Pons (tissue), 1 donor: Measurements from ENCODE around the gene CEACAM21.

Experiments used
- DNase-seq: peaks from one replicate; pipeline ENCODE4 v3.0.0-alpha.2; 2016; ENCODE audit warnings: low spot score

Gene CEACAM21

DNA sequence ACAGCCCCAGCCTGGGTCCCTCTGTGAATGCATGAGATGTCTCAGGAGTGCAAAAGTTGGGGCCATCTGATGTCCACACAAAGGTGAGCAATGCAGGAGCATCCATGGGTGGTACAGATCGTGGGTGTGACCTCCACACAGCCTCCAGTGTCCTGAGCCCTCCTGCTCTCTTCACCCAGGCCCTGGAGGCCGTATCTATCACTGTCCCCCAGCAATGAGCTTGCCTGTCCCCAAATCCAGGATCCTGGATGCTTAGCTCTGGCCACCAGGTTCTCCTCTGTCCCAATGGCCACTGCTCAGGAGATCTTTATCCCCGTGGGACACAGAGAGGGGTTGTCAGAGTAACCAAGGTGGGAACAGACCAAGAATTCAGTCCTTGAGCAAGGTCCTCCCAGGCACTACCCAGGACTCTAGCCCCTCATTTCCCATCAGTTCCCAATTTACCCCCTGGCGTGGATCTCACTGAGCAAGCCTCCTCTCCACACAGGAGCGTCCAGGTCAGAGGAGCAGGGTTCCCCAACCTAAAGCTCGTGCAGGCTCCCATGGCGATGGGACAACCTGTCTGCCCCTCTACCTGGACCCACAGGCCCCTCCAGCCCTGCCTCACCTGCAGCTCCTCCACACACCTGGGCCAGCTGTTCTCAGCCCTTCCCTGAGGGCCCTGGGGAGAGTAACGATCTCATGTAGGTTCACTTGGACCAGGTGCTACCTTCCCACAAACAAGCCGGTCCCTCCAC is 11.3 kb downstream of the CEACAM21 start:
- DNase-seq = no peak

DNA sequence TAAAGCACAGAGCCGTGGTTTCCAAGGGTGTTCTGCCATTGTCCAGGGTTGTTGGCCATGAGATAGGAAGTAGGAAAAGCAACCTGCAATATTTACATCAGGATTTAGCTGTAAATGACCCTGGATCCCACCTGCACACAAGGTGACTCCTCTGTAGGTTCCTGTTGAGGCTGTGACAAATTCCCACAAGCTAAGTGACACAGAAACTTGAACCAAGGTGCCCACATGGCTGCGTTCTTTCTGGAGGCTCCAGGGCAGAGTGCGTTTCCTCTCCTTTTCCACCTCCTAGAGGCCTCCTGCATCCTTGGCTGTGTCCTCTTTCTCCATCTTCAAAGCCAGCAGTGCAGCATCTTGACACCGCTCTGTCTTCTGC is 11.9 kb downstream of the CEACAM21 start:
- no peak for DNase-seq

DNA sequence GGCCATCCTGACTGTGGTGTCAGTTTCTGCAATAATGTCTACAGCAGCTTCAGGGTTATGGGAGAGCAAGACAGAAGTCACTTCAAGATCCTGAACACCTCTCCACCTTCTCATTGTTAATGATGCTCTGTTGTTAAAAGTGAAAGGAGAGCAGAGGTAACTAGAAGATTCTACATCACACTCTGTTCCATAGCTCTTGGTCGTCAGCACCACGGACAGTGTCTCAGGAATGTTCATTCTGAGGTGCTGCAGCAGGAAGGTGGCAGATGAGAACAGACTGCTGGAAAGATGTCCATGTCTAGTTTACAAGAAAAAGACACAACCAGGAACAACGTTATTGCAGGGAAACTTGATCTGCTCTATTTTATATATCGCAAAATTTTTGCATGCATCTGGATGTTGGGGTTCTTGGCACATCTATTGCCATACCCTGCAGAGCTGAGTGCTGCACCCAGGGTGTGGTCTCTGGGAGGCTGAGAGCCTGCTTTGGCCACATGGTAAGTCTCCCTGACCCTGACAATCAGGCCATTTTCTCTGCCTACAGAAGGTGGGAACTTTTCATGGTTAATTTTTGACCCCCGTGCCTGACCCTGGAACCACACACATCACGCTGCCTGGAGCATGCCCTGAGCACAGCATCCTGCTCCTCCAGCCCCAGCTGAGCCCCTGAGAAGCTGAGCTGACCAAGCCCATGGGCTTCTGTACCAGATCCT is 12.7 kb downstream of the CEACAM21 start:
- no peak for DNase-seq

DNA sequence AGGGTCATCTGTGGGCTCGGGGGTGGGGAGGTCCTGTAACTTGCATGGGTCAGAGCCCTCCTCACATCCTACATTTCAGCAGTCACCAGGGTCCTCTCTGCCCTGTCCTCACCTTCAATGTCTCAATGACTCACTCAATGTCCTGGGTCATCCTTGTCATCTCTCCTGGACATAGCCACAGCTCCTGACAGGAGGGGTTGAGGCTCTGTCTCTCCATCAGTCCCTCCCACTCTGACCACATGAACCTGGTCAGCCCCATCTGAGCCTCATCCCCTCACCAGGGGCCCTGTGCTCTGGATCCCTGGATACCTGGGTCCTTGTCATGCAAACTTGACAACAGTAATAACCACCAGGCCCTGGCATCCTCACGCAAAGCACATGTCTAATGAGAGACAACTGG is 13.4 kb downstream of the CEACAM21 start:
- no peak for DNase-seq

DNA sequence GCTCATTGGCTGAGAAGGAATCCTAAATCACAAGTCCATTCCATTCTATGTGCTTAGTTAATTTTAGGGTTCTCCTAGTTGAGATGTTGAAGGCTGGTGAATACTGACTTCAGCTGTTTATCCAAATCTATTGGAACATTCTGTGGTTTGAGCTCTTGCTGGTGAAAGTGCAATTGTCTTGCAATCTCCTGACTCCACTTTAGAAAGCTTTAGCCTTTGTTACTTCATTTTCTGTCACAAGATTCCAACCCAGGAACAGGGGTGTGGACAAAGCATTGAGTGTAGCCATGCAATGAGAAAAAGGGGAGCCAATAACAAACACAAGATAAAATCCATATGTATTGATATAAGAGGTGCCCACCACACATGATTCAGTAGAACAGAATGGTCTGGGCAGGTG is 15.0 kb downstream of the CEACAM21 start:
- no peak for DNase-seq

DNA sequence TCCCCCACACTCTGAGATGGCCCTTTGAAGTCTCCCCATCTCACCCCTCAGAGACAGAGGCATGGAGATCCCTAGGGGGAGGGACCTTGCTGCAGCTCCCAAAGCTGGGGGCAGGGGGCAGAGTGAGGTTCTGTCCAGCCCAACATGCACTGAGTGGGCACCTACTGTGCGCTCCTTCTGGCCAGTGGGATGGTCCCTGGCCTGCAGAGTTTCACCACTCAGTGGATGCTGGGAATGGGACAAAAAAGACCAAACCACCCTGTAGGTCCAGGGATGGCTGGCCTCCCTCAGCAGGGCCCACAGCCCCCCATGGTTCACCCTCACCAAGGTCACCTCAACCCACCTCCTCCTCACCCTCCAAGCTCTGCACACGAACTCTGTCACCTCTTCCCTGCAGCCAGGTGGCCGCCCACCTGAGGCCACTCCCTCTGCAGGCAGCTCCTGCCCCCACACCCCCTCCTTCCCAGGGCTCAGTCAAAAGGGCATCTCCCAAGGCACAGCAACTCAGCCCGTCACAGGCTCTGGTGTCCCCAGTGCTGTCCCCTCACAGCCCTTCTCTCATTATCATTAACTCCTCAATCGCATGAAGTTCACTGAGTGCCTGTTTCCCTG is 16.1 kb downstream of the CEACAM21 start:
- DNase-seq = no peak

DNA sequence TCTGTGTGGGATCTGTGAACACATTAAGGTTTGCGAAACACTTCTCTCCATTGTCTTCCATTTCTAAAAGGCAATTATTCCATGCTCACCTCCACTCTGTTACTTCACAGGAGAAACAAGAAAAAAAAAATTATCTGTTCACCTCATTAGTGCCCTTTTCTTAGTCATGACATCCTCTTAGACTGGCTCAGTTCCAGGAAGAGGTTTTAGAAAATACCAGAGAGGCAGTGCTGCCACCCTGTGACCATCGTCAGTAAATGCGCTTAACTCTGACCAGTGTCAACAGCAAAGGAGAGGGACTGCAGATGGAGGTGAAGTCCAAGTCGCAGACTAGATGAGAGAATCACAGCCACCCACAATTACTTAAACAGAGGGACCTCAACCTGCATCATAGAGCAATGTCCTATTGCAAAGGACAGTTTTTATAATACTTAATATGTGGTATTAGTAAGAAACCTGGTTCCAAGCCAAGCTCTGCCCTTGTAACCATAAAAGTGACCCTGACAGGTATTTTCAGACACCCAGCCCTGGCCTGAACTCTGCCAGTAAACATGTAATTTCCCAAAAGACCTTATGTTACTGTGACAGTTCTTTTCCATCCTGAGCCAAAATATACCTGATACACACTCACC is 19.4 kb downstream of the CEACAM21 start:
- DNase-seq = peak; percentile 68

DNA sequence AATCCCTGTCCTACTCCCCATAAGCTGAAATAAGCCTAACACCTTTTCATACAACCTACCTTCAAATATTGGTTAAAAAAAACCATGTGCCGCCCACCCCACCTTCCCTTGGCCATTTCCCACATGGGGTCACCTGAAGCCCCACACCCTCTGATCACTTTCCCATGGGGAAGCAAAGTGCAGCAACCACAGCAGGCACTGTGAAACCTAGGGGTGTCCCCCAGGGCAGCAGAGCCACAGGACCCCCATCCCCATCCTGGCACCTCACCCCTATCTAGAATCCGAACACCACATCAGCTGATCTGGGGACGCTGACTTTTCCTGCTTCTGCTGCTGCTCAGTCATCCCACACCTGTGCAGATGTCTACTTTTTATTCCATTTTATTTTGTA is 19.9 kb downstream of the CEACAM21 start:
- no peak for DNase-seq

DNA sequence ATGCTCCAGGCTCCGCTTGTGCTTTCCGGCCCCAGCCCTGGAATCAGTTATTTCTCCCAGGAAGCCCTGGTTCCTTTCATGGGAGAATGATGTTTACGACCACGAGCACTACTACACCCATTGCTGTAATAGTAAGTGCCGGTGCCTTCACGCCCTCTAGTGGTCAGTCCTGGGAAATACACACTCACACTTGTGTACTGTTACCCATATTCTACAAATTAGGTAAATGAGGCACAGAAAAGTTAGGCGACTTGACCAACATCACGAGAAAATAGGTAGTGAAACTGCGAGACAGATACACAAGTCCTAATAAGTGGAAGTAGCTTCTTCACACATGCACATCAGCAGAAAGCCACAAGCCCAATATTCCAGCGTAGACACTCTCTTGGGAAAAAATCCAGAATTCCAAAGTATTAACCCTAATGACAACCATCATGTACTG is 21.7 kb downstream of the CEACAM21 start:
- DNase-seq = peak; percentile 69

DNA sequence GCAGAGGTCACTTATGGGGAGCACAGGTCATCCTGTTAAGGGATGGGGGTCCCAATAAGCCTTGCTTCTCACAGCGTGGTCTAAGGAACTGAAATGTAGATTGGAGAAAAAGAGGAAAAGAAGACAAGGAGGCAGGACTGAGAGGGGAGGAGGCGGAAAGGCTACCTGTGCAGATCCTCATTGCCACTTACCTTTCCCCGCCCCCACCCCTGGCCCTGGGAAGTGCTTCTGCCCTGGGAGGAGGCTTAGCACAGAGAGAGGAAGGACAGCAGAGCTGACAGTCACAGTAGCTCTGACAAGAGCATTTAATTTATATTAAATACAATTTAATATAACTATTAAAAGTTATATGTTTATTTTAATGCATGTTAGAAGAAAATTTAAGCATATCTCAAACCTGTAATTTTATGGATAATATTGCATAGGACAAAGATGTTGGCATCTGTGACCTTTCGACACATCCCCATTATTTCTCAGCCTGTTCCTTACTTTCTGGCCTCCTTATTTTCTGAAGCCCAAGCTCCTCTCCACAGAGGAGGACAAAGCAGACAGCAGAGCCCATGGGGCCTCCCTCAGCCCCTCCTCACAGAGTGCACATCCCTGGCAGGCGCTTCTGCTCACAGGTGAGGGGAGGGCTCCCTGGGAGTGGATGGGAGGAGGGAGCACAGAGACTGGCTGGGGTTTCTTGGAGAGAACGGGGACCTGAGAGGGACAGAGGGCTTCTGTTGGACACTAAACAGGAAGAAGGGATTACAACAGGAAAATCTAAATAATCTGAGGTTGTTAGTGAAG is 23.4 kb downstream of the CEACAM21 start:
- no peak for DNase-seq

DNA sequence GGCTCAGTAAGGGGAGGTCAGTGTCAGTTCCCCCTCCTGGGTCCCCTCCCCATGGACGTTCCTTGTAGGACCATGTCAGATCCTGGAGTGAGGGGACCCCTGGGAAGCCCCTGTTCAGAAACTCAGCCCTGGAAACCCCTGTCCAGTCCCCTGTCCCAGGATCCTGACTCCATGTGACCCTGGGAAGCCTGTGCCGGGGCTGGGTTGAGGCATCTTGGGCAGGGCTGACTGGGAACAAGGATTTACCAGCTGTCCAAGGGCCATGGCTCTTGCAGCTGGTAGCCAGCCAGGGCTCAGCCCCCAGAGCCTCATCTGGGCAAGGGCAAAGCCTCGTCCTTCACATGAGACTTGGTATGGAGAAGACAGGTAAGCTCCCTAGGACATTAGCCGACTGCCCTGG is 25.8 kb downstream of the CEACAM21 start:
- DNase-seq = no peak

DNA sequence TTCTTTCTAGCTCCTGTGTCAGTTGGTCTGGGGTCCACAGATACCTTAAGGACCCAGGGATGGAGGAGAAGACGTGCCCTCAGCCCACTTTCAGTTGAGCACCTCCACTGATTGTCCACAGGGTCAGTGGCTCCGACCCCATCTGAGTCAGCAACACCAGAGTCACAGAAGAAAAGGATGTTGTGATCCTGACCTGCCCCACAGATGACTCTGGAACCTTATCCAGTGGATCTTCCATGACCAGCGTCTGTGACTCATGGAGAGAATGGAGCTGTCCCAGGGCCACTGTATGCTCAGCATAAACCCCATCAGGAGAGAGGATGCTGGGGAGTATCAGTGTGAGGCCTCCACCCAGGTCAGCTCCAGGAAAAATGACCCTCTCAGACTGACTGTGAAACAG is 28.9 kb downstream of the CEACAM21 start:
- no peak for DNase-seq

DNA sequence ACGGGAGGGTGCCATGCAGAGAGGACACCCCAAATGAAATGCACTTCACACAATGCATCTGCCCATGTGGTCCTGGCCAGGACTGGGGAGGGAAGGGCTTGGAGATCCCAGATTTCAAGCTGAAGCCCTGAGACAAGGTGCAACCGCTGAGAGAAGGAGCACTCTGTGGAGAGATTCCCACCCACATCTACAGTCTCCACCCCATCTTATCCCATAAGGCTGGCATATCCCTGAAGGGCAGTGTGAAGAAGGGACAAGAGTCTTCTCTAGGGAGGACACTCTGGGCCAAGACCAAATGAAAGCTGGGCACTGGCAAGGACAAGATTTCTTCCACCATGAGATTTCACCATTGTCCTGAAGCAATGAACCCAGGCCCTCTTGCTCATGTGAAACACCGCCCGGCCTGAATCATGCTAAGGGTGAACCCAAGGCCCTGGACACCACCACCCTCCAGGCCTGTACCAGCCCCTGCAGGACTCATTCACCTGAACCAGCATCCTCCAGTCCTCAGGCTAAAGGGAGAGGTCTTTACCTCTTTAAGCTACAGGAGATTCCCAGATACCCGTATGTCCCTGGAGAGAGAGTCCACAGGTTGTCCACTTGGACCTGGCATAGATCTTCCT is 30.4 kb downstream of the CEACAM21 start:
- DNase-seq = no peak

DNA sequence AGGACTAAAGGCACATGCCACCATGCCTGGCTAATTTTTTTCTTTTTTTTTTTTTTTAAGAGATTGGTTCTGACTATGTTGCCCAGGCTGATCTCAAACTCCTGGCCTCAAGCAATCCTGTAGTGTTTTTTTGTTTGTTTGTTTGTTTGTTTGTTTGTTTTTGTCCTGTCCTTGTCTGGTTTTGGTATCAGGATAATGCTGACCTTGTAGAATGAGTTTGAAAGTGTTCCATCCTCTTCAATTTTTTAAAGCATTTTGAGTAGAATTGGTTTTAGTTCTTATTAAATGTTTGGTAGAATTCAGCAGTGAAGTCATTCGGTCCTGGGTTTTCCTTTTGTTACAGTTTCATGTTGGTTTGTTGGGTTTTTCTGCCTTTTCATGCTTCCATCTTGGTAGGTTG is 31.7 kb downstream of the CEACAM21 start:
- DNase-seq = no peak

DNA sequence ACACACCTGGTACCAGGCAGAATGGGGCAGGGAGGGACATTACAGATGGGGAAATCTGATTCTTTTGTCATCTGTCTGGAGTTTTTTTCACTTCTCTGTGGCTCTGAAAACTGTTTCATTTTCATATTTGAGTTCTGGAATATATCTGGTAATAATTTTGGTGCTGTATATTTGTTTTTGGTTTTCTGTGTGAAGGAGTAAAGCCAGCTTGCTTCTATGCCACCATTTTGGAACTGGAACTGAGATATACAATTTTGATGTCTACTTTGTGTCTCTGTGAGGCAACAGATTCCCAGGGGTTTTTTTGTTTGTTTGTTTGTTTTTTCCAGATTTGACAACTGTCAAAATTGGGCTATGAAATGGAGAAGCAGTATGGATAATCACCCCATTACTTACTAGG is 34.8 kb downstream of the CEACAM21 start:
- DNase-seq = no peak

DNA sequence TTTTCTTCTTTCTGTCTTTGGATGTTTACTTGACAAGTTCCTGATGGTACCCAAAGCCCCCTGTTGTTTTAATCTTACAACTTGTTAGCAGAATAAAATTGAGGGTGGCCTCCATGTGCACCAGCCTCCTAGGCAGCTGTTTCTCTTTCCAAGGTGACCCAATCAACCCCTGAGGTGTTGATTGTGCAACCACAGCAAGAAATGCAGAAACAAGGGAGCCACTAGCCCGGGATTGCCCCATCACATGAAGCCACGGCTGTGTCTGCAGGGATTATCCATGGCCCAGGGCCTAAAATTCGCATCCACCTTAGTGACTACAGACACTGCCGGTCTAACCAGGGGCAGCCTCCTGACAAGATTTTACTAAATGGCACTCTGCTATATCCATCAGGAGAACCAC is 36.5 kb downstream of the CEACAM21 start:
- DNase-seq = no peak

DNA sequence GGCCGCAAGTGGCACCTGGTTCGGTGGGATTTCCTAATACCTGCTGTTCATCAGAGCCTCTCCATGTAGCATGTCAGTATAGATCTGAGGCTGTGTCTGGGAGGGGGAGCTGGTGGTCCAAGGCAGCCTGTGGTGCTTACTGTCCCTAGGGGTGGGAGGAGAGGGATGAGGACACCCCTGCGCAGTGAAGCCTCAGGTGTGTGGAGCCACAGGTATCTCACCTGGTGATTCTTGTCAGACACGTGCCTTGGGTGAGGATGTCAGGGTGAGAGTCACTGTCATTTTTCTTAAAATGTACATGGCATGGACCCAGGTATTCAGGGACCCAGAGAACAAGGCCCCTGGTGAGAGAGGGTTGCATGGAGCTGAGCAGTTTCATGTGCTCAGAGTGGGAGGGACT is 39.2 kb downstream of the CEACAM21 start:
- DNase-seq = no peak

DNA sequence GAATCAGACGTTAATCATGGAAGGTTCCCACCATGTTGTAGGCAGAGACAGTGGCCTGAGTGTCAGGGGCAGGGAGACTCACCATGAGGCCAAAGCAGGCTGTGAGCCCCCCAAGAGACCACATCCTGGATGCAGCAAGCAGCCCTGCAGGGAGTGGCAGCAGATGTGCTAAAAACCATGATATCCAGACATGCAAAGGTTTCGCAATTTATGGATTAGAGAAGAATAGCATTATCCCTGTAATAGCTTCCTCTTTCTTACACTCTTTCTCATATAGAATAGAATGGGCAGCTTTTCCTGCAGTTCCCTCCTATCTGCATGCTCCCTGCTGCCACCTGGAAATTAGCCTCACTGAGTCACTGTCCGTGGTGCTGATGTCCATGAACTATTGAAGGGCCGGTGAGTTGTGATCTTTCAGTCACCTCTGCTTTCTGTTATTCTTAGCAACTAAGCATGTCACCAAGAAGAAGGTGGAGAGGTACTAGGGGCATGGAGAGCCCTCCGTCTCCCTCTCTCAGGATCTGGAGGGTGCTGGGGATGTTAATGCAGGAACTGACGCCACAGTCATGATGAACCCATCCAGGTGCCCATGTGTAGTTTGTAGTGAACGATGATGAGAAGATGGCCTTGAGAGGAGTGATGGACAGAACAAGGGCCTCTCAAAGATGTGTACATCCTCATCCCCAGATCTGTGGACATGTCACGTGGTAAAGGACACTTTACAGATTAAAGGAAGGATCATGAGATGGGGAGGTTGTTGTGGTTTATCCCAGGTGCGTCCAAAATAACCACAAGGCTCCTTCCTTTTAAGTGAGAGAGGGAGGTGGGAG is 41.0 kb downstream of the CEACAM21 start:
- DNase-seq = no peak

DNA sequence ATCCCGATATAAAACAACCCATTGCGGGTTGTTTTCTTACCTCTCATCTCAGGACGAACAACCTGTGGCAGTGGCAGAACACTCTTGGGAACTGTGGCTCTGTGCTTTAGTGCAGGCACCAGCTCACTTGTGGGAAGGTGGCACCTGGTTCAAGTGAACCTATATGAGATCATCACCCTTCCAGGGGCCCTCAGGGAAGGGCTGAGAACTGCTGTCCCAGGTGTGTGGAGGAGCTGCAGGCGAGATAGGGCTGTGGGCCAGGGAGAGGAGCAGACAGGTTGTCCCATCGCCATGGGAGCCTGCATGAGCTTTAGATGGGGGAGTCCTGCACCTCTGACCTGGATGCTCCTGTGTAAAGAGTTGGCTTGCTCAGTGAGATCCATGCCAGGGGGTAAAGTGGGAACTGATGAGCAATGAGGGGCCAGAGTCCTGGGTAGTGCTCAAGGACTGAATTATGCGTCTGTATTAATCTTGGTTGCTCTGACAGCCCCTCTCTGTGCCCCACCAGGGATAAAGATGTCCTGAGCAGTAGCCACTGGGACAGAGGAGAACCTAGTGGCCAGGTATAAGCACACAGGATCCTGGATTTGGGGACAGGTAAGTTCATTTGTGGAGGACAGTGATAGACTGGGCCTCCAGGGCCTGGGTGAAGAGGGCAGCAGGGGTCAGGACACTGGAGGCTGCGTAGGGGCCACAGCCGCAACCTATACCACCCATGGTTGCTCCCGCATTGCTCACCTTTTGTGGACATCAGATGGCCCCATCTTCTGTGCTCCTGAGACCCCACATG is 42.2 kb downstream of the CEACAM21 start:
- no peak for DNase-seq

DNA sequence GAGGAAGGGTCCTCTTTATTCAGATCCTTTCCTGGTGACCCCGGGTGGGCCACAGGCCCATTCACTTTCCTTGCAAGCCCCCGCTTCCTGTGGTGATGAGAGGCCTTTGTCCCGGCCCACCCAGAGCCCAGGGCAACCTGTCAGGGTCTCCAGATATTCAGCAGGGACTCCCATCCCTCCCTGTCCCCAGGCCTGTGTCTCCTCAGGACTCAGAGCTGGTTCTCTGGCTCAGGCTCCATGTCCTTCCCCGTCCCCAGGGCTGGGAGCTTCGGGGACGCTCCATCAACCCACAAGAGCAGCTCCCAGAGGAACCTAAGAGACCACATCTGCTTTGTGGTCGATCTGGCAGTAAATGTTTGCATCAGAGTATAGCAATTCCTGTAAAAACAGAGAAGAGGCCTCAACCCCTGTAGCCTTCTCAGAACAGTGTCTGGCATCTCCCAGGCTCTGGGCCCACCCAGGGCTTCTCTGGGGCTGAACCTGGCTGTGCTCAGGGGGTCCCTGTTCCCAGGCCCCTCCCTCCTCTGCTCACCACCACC is 43.1 kb downstream of the CEACAM21 start:
- DNase-seq = no peak
